IMR-90 (cell line): Measurements from ENCODE around the gene NIT1. TPM values are rescaled to one million over a fixed set of nuclear protein-coding genes. Genes with fewer than 3 reads are reported as not detected.

Experiments used
- ATAC-seq: fragments of 200-7000 bp; cut with Tn5 transposase; 2 replicates; pipeline ENCODE4 v1.9.1; 2020; ENCODE audit warnings: low read depth, mild to moderate bottlenecking, moderate library complexity
- BruUV-seq: library from RNA; stranded (reverse); fragments of 400-500 nt; replicated peaks from 2 replicates; lab custom pipeline; 2021; lab: Mats Ljungman, UMichigan
- CTCF ChIA-PET: fragments of 300-600 bp; formaldehyde crosslinking; extraction: SDS; loops from one replicate; lab custom pipeline; 2021; ENCODE audit warnings: antibody characterized with exemption; lab: Yijun Ruan, JAX
- POLR2A ChIA-PET: fragments of 300-600 bp; sonication (Branson Sonifier 250); formaldehyde crosslinking; loops from one replicate; lab custom pipeline; 2022; ENCODE audit warnings: antibody characterized with exemption; ENCODE audit not compliant: unreplicated experiment; lab: Charles Lee
- DNase-seq: peaks from one replicate; pipeline ENCODE4 v3.0.0; 2013
- H2AFZ ChIP-seq: replicated peaks from 2 replicates; pipeline ENCODE3; 2013; ENCODE audit warnings: low read length, mild to moderate bottlenecking; ENCODE audit not compliant: poor library complexity
- H2AK5ac ChIP-seq: 2 replicates; pipeline ENCODE4 v1.6.1; 2013; ENCODE audit warnings: low read depth, low read length, inconsistent platforms
- H2AK9ac ChIP-seq: replicated peaks from 2 replicates; pipeline ENCODE3; 2013; ENCODE audit warnings: mild to moderate bottlenecking, low read depth, low read length, moderate library complexity; ENCODE audit not compliant: poor library complexity
- H2BK120ac ChIP-seq: 2 replicates; pipeline ENCODE4 v1.6.1; 2013; ENCODE audit warnings: low read depth, low read length, inconsistent platforms
- H2BK15ac ChIP-seq: 3 replicates; pipeline ENCODE4 v1.6.1; 2013; ENCODE audit warnings: low read depth, low read length, inconsistent platforms
- H2BK20ac ChIP-seq: 2 replicates; pipeline ENCODE4 v1.6.1; 2013; ENCODE audit warnings: low read depth, mild to moderate bottlenecking, inconsistent platforms, low read length, moderate library complexity
- H2BK5ac ChIP-seq: 2 replicates; pipeline ENCODE4 v1.6.1; 2013; ENCODE audit warnings: mild to moderate bottlenecking, low read depth, low read length, inconsistent platforms; ENCODE audit not compliant: poor library complexity, severe bottlenecking
- H3K14ac ChIP-seq: replicated peaks from 2 replicates; pipeline ENCODE4 v1.6.1; 2013; ENCODE audit warnings: low read depth, low read length, inconsistent platforms
- H3K18ac ChIP-seq: 2 replicates; pipeline ENCODE4 v1.6.1; 2013; ENCODE audit warnings: low read depth, low read length, control low read depth
- H3K23ac ChIP-seq: 2 replicates; pipeline ENCODE4 v1.6.1; 2013; ENCODE audit warnings: low read depth, low read length, inconsistent platforms
- H3K27ac ChIP-seq: 2 replicates; pipeline ENCODE4 v1.5.1; 2013; ENCODE audit warnings: mild to moderate bottlenecking, control low read depth, low read length; ENCODE audit not compliant: insufficient read depth
- H3K27me3 ChIP-seq: 2 replicates; pipeline ENCODE4 v1.6.1; 2013; ENCODE audit warnings: low read length; ENCODE audit not compliant: control insufficient read depth, insufficient read depth
- H3K36me3 ChIP-seq: 2 replicates; pipeline ENCODE4 v1.6.1; 2013; ENCODE audit warnings: low read length, mixed read lengths; ENCODE audit not compliant: control insufficient read depth, insufficient read depth
- H3K4ac ChIP-seq: 2 replicates; pipeline ENCODE4 v1.6.1; 2013; ENCODE audit warnings: low read depth, low read length, inconsistent platforms
- H3K4me1 ChIP-seq: 2 replicates; pipeline ENCODE4 v1.6.1; 2013; ENCODE audit warnings: low read length, mixed read lengths; ENCODE audit not compliant: control insufficient read depth, insufficient read depth
- H3K4me2 ChIP-seq: 2 replicates; pipeline ENCODE4 v1.6.1; 2013; ENCODE audit warnings: low read depth, mild to moderate bottlenecking, control low read depth, low read length, moderate library complexity
- H3K4me3 ChIP-seq: 2 replicates; pipeline ENCODE4 v1.5.1; 2013; ENCODE audit warnings: low read depth, mild to moderate bottlenecking, control low read depth, low read length, moderate library complexity; ENCODE audit not compliant: insufficient read depth
- H3K56ac ChIP-seq: 2 replicates; pipeline ENCODE4 v1.6.1; 2013; ENCODE audit warnings: low read length, inconsistent platforms; ENCODE audit not compliant: insufficient read depth; ENCODE audit errors: extremely low read depth
- H3K79me1 ChIP-seq, 2 experiments: 2 replicates each; pipeline ENCODE4 v1.6.1; 2013; ENCODE audit warnings: low read length in 2 of 2, inconsistent platforms in 1 of 2, low read depth in 1 of 2
- H3K9ac ChIP-seq: 2 replicates; pipeline ENCODE4 v1.6.1; 2013; ENCODE audit warnings: low read depth, low read length, control low read depth
- H3K9me1 ChIP-seq: 2 replicates; pipeline ENCODE4 v1.6.1; 2013; ENCODE audit warnings: low read length, inconsistent platforms; ENCODE audit not compliant: insufficient read depth
- H3K9me3 ChIP-seq: 2 replicates; pipeline ENCODE4 v1.6.1; 2013; ENCODE audit warnings: low read length; ENCODE audit not compliant: control insufficient read depth, insufficient read depth
- H4K20me1 ChIP-seq: 2 replicates; pipeline ENCODE4 v1.6.1; 2013; ENCODE audit warnings: low read length, inconsistent platforms; ENCODE audit not compliant: insufficient read depth
- H4K5ac ChIP-seq: 2 replicates; pipeline ENCODE4 v1.6.1; 2013; ENCODE audit warnings: mild to moderate bottlenecking, low read depth, low read length, control low read depth
- H4K8ac ChIP-seq, 2 experiments: 2 replicates each; pipeline ENCODE4 v1.6.1; 2013; ENCODE audit warnings: low read depth in 2 of 2, low read length in 2 of 2, control low read depth in 1 of 2, inconsistent platforms in 1 of 2
- H4K91ac ChIP-seq: 2 replicates; pipeline ENCODE4 v1.6.1; 2013; ENCODE audit warnings: low read depth, low read length, inconsistent platforms; ENCODE audit not compliant: insufficient read depth
- BHLHE40 ChIP-seq: fragments of 150-350 bp; IDR thresholded peaks from 2 replicates; pipeline ENCODE4 v1.6.1; 2016; ENCODE audit warnings: mild to moderate bottlenecking, low read depth, low read length
- CEBPB ChIP-seq: IDR thresholded peaks from 2 replicates; pipeline ENCODE4 v1.6.1; 2012; ENCODE audit warnings: low read depth, low read length, improper control_type of control experiment
- CHD1 ChIP-seq: IDR thresholded peaks from 2 replicates; pipeline ENCODE4 v1.6.1; 2012; ENCODE audit warnings: low read depth, low read length, improper control_type of control experiment
- FOS ChIP-seq: fragments of 150-350 bp; IDR thresholded peaks from 2 replicates; pipeline ENCODE4 v1.6.1; 2016; ENCODE audit warnings: low read depth, low read length
- MAFK ChIP-seq: IDR thresholded peaks from 2 replicates; pipeline ENCODE4 v1.6.1; 2012; ENCODE audit warnings: low read depth, low read length, improper control_type of control experiment
- MAZ ChIP-seq: IDR thresholded peaks from 2 replicates; pipeline ENCODE4 v1.6.1; 2012; ENCODE audit warnings: low read depth, mild to moderate bottlenecking, low read length, improper control_type of control experiment, moderate library complexity, borderline replicate concordance
- MXI1 ChIP-seq: IDR thresholded peaks from 2 replicates; pipeline ENCODE4 v1.6.1; 2012; ENCODE audit warnings: low read depth, mild to moderate bottlenecking, low read length, moderate library complexity, borderline replicate concordance
- NFE2L2 ChIP-seq: fragments of 150-350 bp; IDR thresholded peaks from 2 replicates; pipeline ENCODE4 v1.6.1; 2016; ENCODE audit warnings: low read depth, mild to moderate bottlenecking, low read length
- POLR2A ChIP-seq: IDR thresholded peaks from 2 replicates; pipeline ENCODE4 v1.6.1; 2012; ENCODE audit warnings: mild to moderate bottlenecking, low read depth, low read length
- RAD21 ChIP-seq: IDR thresholded peaks from 2 replicates; pipeline ENCODE4 v1.6.1; 2012; ENCODE audit warnings: low read length, improper control_type of control experiment
- RCOR1 ChIP-seq: IDR thresholded peaks from 2 replicates; pipeline ENCODE4 v1.6.1; 2012; ENCODE audit warnings: mild to moderate bottlenecking, low read length, improper control_type of control experiment; ENCODE audit not compliant: insufficient replicate concordance
- RFX5 ChIP-seq: IDR thresholded peaks from 2 replicates; pipeline ENCODE4 v1.8.0; 2012; ENCODE audit warnings: low read depth, mild to moderate bottlenecking, low read length, moderate library complexity
- SMC3 ChIP-seq: fragments of 150-350 bp; IDR thresholded peaks from 2 replicates; pipeline ENCODE4 v1.6.1; 2016; ENCODE audit warnings: low read depth, mild to moderate bottlenecking, antibody characterized with exemption, low read length, moderate library complexity
- USF2 ChIP-seq: fragments of 150-350 bp; IDR thresholded peaks from 2 replicates; pipeline ENCODE4 v1.6.1; 2017; ENCODE audit warnings: mild to moderate bottlenecking, antibody characterized with exemption, low read length, low read depth
- WGBS, 2 experiments: methylation state at CpG; one replicate each; pipeline versions ENCODE4 v1.1.5 to v1.1.7; 2013; ENCODE audit warnings: missing lambda C conversion rate in 2 of 2; ENCODE audit not compliant: insufficient read length in 1 of 2; ENCODE audit errors: extremely low coverage in 2 of 2; 5-methylcytosine and 5-hydroxymethylcytosine counted together
- dilution Hi-C: fragments of 300-500 bp; cut with HindIII; formaldehyde crosslinking; loops from one replicate; pipeline ENCODE4 v1.14.3; 2018; ENCODE audit warnings: low sequenced_read_pairs; ENCODE audit not compliant: unreplicated experiment
- in situ Hi-C: fragments of 300-500 bp; cut with MboI; formaldehyde crosslinking; loops from 3 replicates; pipeline ENCODE4 v1.14.3; 2019; ENCODE audit warnings: low sequenced_read_pairs, inconsistent platforms, mixed read lengths
- intact Hi-C: fragments of 100-400 bp; cut with micrococcal nuclease; formaldehyde crosslinking; loops from 2 replicates; pipeline ENCODE4 v1.10.0; 2022
- polyA plus RNA-seq, 3 experiments: library from polyadenylated mRNA; depleted of rRNA; stranded (reverse); fragments of >200 nt; gene quantifications; 2 replicates each; pipeline ENCODE4 v1.2.3, GENCODE V29; 2012; ENCODE audit warnings: low replicate concordance in 1 of 3
- total RNA-seq: library from RNA; depleted of rRNA; stranded (reverse); fragments of >200 nt; gene quantifications from 2 replicates; pipeline ENCODE4 v1.2.3, GENCODE V29; 2012
- TF ChIP-seq, protein P1 (sequence below): fragments of 150-350 bp; IDR thresholded peaks from 2 replicates; pipeline ENCODE4 v1.6.1; 2016; ENCODE audit warnings: low read depth, mild to moderate bottlenecking, low read length, moderate library complexity, borderline replicate concordance
- TF ChIP-seq, protein P2 (sequence below): conservative IDR thresholded peaks from 2 replicates; pipeline ENCODE4 v1.5.1; 2012; ENCODE audit warnings: mild to moderate bottlenecking, low read depth, low read length, improper control_type of control experiment

The NIT1 gene
- total and polyA plus RNA-seq, 2 of the 4 experiments (the other 2 are of a cell fraction), result 22.8 to 33.6 TPM

DNA sequence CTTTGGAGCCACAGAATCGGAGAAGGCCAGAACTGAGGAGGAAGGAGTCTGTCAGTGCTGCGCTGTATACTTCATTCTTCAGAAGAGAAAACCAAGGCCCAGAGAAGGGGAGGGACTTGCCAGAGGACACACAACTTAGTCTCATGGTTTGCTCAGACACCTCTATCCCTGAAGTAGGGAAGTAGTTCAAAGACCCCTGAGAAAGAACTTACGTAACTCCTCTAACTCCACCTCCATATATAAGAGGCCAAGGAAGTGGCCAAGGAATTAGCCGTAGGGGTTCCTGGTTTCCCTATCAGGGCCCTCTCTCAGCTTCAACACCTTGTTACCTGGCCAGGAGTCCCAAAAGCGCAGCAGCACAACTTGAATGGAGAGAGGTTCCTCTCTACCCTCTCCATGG lies 28.0 kb upstream of the NIT1 start:
- dilution Hi-C loops (no loop called here), in situ Hi-C loops (no loop called here), intact Hi-C loops (no loop called here)
- no peak overlapping the region for H3K4ac ChIP-seq
- no peak overlapping the region for H4K8ac ChIP-seq
- no peak overlapping the region for H3K18ac ChIP-seq
- DNase-seq (no peak), ATAC-seq (no peak)
- H3K14ac ChIP-seq, result no peak overlapping the region
- H2AK5ac ChIP-seq, result no peak overlapping the region
- H3K23ac ChIP-seq, result no peak overlapping the region
- H3K4me1 ChIP-seq, result peaks cover 14% of the 10 kb centered on the region
- H2AK9ac ChIP-seq, result no peak overlapping the region
- no peaks in the 10 kb centered on the region for H3K27me3 ChIP-seq
- H3K4me3 ChIP-seq, result no peak overlapping the region
- no peak overlapping the region for H2AFZ ChIP-seq
- H3K36me3 ChIP-seq, result no peaks in the 10 kb centered on the region
- H3K9me3 ChIP-seq, result no peaks in the 10 kb centered on the region
- no peak overlapping the region for H3K4me2 ChIP-seq
- no peaks in the 10 kb centered on the region for H4K20me1 ChIP-seq
- H2BK120ac ChIP-seq, result no peak overlapping the region
- H3K27ac ChIP-seq, result no peak overlapping the region
- H2BK20ac ChIP-seq, result no peak overlapping the region
- no peaks in the 10 kb centered on the region for H3K79me1 ChIP-seq
- no peak overlapping the region for H4K91ac ChIP-seq
- H4K5ac ChIP-seq, result no peak overlapping the region
- ChIA-PET POLR2A (no interaction called here), CTCF (no interaction called here)
- no peak overlapping the region for H3K56ac ChIP-seq
- no TSS peak for BruUV-seq
- no peak overlapping the region for H2BK5ac ChIP-seq
- WGBS, 2 experiments, result 71% methylated on average over 1 of the region's 5 CpGs; no CpG with 5 or more reads in 1 of the 2 experiments
- no peak overlapping the region for H2BK15ac ChIP-seq
- H3K9me1 ChIP-seq, result peaks cover 16% of the 10 kb centered on the region
- H3K9ac ChIP-seq, result no peak overlapping the region
- TF ChIP-seq, protein P1, sequence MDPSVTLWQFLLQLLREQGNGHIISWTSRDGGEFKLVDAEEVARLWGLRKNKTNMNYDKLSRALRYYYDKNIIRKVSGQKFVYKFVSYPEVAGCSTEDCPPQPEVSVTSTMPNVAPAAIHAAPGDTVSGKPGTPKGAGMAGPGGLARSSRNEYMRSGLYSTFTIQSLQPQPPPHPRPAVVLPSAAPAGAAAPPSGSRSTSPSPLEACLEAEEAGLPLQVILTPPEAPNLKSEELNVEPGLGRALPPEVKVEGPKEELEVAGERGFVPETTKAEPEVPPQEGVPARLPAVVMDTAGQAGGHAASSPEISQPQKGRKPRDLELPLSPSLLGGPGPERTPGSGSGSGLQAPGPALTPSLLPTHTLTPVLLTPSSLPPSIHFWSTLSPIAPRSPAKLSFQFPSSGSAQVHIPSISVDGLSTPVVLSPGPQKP, result no peak
- TF ChIP-seq, protein P2, sequence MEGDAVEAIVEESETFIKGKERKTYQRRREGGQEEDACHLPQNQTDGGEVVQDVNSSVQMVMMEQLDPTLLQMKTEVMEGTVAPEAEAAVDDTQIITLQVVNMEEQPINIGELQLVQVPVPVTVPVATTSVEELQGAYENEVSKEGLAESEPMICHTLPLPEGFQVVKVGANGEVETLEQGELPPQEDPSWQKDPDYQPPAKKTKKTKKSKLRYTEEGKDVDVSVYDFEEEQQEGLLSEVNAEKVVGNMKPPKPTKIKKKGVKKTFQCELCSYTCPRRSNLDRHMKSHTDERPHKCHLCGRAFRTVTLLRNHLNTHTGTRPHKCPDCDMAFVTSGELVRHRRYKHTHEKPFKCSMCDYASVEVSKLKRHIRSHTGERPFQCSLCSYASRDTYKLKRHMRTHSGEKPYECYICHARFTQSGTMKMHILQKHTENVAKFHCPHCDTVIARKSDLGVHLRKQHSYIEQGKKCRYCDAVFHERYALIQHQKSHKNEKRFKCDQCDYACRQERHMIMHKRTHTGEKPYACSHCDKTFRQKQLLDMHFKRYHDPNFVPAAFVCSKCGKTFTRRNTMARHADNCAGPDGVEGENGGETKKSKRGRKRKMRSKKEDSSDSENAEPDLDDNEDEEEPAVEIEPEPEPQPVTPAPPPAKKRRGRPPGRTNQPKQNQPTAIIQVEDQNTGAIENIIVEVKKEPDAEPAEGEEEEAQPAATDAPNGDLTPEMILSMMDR, result no peak
- TF ChIP-seq MAZ (no peak), NFE2L2 (no peak), RCOR1 (no peak), BHLHE40 (no peak), CEBPB (no peak), CHD1 (no peak), RFX5 (no peak), MXI1 (no peak), POLR2A (no peak), USF2 (no peak), FOS (no peak), MAFK (no peak), RAD21 (no peak), SMC3 (no peak)
